Measurements from ENCODE around the gene WRAP53. TPM values are rescaled to one million over a fixed set of nuclear protein-coding genes. Genes with fewer than 3 reads are reported as not detected.

The WRAP53 gene
- total and polyA plus RNA-seq, 4 donors = 1.8 to 3.3 (median 2.6) TPM

DNA sequence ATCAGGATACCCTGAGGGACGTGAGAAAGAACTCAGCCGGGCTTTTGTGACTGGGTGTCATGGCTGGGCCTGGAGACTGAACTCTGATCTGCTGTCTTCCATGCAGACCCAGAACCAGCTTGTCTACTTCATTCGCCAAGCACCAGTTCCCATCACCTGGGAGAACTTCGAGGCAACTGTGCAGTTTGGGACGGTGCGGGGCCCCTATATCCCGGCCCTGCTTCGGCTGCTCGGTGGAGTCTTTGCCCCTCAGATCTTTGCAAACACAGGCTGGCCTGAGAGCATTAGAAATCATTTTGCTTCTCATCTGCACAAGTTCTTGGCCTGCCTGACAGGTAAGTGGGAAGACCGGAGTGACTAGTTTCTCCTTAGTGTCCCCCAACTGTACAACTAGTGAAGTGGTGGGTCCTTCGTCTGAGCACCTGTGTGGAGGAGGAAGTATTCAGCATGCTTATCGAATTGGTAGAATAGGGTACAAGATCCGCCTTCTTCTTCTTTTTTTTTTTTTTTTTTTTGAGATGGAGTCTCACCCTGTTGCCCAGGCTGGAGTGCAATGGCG lies 44.8 kb downstream of the WRAP53 start:
- TF ChIP-seq EGR1 (IDR thresholded peaks at IDR 0.05; ENCODE audit: low read depth in 2 of 2) (no peak), RXRA (IDR thresholded peaks at IDR 0.05) (no peak), GABPA (IDR thresholded peaks at IDR 0.05 in 1 of 2, conservative IDR thresholded peaks at IDR 0.05 in 1 of 2) (no peak), FOXA2 (IDR thresholded peaks at IDR 0.05) (no peak), TAF1 (conservative IDR thresholded peaks at IDR 0.05) (no peak), RAD21 (IDR thresholded peaks at IDR 0.05) (no peak), JUND (IDR thresholded peaks at IDR 0.05) (no peak), HNF4A (conservative IDR thresholded peaks at IDR 0.05) (no peak), HNF4G (IDR thresholded peaks at IDR 0.05) (no peak), YY1 (IDR thresholded peaks at IDR 0.05) (no peak), NR2F2 (IDR thresholded peaks at IDR 0.05) (no peak), SP1 (IDR thresholded peaks at IDR 0.05) (no peak), FOXA1 (IDR thresholded peaks at IDR 0.05) (no peak)
- TF ChIP-seq, protein P1, sequence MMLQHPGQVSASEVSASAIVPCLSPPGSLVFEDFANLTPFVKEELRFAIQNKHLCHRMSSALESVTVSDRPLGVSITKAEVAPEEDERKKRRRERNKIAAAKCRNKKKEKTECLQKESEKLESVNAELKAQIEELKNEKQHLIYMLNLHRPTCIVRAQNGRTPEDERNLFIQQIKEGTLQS (IDR thresholded peaks at IDR 0.05) = no peak
- TF ChIP-seq, protein P2, sequence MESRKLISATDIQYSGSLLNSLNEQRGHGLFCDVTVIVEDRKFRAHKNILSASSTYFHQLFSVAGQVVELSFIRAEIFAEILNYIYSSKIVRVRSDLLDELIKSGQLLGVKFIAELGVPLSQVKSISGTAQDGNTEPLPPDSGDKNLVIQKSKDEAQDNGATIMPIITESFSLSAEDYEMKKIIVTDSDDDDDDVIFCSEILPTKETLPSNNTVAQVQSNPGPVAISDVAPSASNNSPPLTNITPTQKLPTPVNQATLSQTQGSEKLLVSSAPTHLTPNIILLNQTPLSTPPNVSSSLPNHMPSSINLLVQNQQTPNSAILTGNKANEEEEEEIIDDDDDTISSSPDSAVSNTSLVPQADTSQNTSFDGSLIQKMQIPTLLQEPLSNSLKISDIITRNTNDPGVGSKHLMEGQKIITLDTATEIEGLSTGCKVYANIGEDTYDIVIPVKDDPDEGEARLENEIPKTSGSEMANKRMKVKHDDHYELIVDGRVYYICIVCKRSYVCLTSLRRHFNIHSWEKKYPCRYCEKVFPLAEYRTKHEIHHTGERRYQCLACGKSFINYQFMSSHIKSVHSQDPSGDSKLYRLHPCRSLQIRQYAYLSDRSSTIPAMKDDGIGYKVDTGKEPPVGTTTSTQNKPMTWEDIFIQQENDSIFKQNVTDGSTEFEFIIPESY (IDR thresholded peaks at IDR 0.05) = no peak
- TF ChIP-seq, protein P3, sequence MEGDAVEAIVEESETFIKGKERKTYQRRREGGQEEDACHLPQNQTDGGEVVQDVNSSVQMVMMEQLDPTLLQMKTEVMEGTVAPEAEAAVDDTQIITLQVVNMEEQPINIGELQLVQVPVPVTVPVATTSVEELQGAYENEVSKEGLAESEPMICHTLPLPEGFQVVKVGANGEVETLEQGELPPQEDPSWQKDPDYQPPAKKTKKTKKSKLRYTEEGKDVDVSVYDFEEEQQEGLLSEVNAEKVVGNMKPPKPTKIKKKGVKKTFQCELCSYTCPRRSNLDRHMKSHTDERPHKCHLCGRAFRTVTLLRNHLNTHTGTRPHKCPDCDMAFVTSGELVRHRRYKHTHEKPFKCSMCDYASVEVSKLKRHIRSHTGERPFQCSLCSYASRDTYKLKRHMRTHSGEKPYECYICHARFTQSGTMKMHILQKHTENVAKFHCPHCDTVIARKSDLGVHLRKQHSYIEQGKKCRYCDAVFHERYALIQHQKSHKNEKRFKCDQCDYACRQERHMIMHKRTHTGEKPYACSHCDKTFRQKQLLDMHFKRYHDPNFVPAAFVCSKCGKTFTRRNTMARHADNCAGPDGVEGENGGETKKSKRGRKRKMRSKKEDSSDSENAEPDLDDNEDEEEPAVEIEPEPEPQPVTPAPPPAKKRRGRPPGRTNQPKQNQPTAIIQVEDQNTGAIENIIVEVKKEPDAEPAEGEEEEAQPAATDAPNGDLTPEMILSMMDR (IDR thresholded peaks at IDR 0.05; ENCODE audit: low read depth, low read length, missing input control) = no peak
- TF ChIP-seq, protein P4, sequence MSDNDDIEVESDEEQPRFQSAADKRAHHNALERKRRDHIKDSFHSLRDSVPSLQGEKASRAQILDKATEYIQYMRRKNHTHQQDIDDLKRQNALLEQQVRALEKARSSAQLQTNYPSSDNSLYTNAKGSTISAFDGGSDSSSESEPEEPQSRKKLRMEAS (IDR thresholded peaks at IDR 0.05) = no peak
- TF ChIP-seq, protein P5, sequence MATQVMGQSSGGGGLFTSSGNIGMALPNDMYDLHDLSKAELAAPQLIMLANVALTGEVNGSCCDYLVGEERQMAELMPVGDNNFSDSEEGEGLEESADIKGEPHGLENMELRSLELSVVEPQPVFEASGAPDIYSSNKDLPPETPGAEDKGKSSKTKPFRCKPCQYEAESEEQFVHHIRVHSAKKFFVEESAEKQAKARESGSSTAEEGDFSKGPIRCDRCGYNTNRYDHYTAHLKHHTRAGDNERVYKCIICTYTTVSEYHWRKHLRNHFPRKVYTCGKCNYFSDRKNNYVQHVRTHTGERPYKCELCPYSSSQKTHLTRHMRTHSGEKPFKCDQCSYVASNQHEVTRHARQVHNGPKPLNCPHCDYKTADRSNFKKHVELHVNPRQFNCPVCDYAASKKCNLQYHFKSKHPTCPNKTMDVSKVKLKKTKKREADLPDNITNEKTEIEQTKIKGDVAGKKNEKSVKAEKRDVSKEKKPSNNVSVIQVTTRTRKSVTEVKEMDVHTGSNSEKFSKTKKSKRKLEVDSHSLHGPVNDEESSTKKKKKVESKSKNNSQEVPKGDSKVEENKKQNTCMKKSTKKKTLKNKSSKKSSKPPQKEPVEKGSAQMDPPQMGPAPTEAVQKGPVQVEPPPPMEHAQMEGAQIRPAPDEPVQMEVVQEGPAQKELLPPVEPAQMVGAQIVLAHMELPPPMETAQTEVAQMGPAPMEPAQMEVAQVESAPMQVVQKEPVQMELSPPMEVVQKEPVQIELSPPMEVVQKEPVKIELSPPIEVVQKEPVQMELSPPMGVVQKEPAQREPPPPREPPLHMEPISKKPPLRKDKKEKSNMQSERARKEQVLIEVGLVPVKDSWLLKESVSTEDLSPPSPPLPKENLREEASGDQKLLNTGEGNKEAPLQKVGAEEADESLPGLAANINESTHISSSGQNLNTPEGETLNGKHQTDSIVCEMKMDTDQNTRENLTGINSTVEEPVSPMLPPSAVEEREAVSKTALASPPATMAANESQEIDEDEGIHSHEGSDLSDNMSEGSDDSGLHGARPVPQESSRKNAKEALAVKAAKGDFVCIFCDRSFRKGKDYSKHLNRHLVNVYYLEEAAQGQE (IDR thresholded peaks at IDR 0.05) = no peak

More for the DNA sequence above, 44.8 kb downstream of the WRAP53 start:
- WGBS = 89% methylated on average over 14 of the region's 14 CpGs
- H3K27me3 ChIP-seq (ENCODE audit: control insufficient read depth in 4 of 4, insufficient read depth in 4 of 4, low read length in 3 of 4) = no peaks in the 10 kb centered on the region
- no peaks in the 10 kb centered on the region for H3K9me3 ChIP-seq (ENCODE audit: control insufficient read depth in 4 of 4, low read length in 3 of 4)
- no peak for DNase-seq (ENCODE audit: low spot score)
- no peak overlapping the region for H3K9ac ChIP-seq (ENCODE audit: low read depth in 1 of 2, low read length in 2 of 2)
- H3K27ac ChIP-seq (ENCODE audit: low read depth in 1 of 2, low read length in 2 of 2) = no peak overlapping the region
- H3K36me3 ChIP-seq (ENCODE audit: control insufficient read depth in 4 of 4, insufficient read depth in 3 of 4, low read depth in 1 of 4, low read length in 3 of 4) = no peaks in the 10 kb centered on the region
- no peaks in the 10 kb centered on the region for H3K4me1 ChIP-seq (ENCODE audit: control insufficient read depth in 4 of 4, insufficient read depth in 4 of 4, low read length in 3 of 4)
- H3K4me3 ChIP-seq (ENCODE audit: low read depth in 1 of 3, low read length in 3 of 3) = no peak overlapping the region

Data from liver (tissue), 9 donors.